NCI-H146 treated with DMSO at 0.1 percent for 48 hours (cell line): ENCODE data around the gene TLE3.
A peak's percentile ranks its signal among the peaks of the same experiment; 100 is the strongest.
"Not testable (repeated sequence)": the region's sequence is repeated elsewhere in the genome, so short reads cannot be mapped to it uniquely, and the experiment has no call there.

Experiments used
- DNase-seq: peaks from one replicate; lab custom pipeline; 2025; ENCODE audit not compliant: unreplicated experiment; lab: John Stamatoyannopoulos, UW

Gene TLE3

GRCh38 chr15:70126362-70126761 is 28.6 kb upstream of the TLE3 start:
- no peak for DNase-seq

- DNase-seq = no peak
Observed at GRCh38 chr15:70125605-70126004, 27.9 kb upstream of the TLE3 start.

GRCh38 chr15:70121624-70122302 is 24.0 kb upstream of the TLE3 start:
- DNase-seq = no peak

GRCh38 chr15:70120958-70121623 is 23.4 kb upstream of the TLE3 start:
- no peak for DNase-seq

- DNase-seq = no peak
Observed at GRCh38 chr15:70119911-70120508, 22.3 kb upstream of the TLE3 start.

- DNase-seq = no peak
Observed at GRCh38 chr15:70118599-70118998, 20.9 kb upstream of the TLE3 start.

GRCh38 chr15:70116317-70116716 is 18.6 kb upstream of the TLE3 start:
- DNase-seq = no peak

- no peak for DNase-seq
Observed at GRCh38 chr15:70114221-70114620, 16.5 kb upstream of the TLE3 start.

GRCh38 chr15:70113304-70113700 is 15.6 kb upstream of the TLE3 start:
- DNase-seq = no peak

GRCh38 chr15:70112572-70113303 is 15.0 kb upstream of the TLE3 start:
- not testable (repeated sequence) for DNase-seq

GRCh38 chr15:70112074-70112395 is 14.3 kb upstream of the TLE3 start:
- DNase-seq = no peak

GRCh38 chr15:70111203-70112073 is 13.7 kb upstream of the TLE3 start:
- DNase-seq = peak; percentile 48

- DNase-seq = no peak
Observed at GRCh38 chr15:70109978-70110377, 12.3 kb upstream of the TLE3 start.

- DNase-seq = no peak
Observed at GRCh38 chr15:70109531-70109930, 11.8 kb upstream of the TLE3 start.

- peak; percentile 37 for DNase-seq
Observed at GRCh38 chr15:70103880-70104626, 6.3 kb upstream of the TLE3 start.

- no peak for DNase-seq
Observed at GRCh38 chr15:70102827-70103226, 5.1 kb upstream of the TLE3 start.

GRCh38 chr15:70101459-70102113 is 3.9 kb upstream of the TLE3 start:
- DNase-seq = peak; percentile 64

GRCh38 chr15:70100474-70101341 is 3.0 kb upstream of the TLE3 start:
- DNase-seq = peak; percentile 6

GRCh38 chr15:70099967-70100473 is 2.3 kb upstream of the TLE3 start:
- DNase-seq = no peak
